Measurements from ENCODE around the gene PDE7B. TPM values are rescaled to one million over a fixed set of nuclear protein-coding genes. Genes with fewer than 3 reads are reported as not detected.

Gene PDE7B
- total RNA-seq, 2 experiments from 2014 or later = 0.29 to 0.34 TPM

GRCh38 chr6:135823851-135824250 lies 27.6 kb upstream of the PDE7B start:
- no peaks in the 10 kb centered on the region for H3K27me3 Mint-ChIP-seq (ENCODE audit: low read depth)
- POLR2A ChIA-PET = interaction anchor here (1.0 kb wide), 1 partner anchor 10 kb away, joined by 3 read pairs; no protein-coding TSS in a partner anchor
- no peak overlapping the region for H3K27ac Mint-ChIP-seq
- H3K4me3 Mint-ChIP-seq = no peak overlapping the region
- H3K9me3 Mint-ChIP-seq (ENCODE audit: insufficient read depth) = no peaks in the 10 kb centered on the region
- CTCF ChIA-PET = no interaction called here
- H3K36me3 Mint-ChIP-seq (ENCODE audit: low read depth) = no peaks in the 10 kb centered on the region
- DNase-seq (no peak), ATAC-seq (no peak)
- no peaks in the 10 kb centered on the region for H3K4me1 Mint-ChIP-seq (ENCODE audit: low read depth)

GRCh38 chr6:135826236-135826804 lies 25.2 kb upstream of the PDE7B start:
- DNase-seq (no peak), ATAC-seq (no peak)
- POLR2A ChIA-PET = no interaction called here
- Mint-ChIP-seq H3K27me3 (ENCODE audit: low read depth) (no peaks in the 10 kb centered on the region), H3K9me3 (ENCODE audit: insufficient read depth) (no peaks in the 10 kb centered on the region), H3K4me3 (no peak overlapping the region), H3K27ac (no peak overlapping the region), H3K4me1 (ENCODE audit: low read depth) (no peaks in the 10 kb centered on the region), H3K36me3 (ENCODE audit: low read depth) (no peaks in the 10 kb centered on the region)
- CTCF ChIA-PET = no interaction called here

GRCh38 chr6:135828021-135828420 lies 23.5 kb upstream of the PDE7B start:
- ChIA-PET POLR2A (no interaction called here), CTCF (no interaction called here)
- DNase-seq (no peak), ATAC-seq (no peak)
- Mint-ChIP-seq H3K9me3 (ENCODE audit: insufficient read depth) (no peaks in the 10 kb centered on the region), H3K27ac (no peak overlapping the region), H3K4me1 (ENCODE audit: low read depth) (no peaks in the 10 kb centered on the region), H3K27me3 (ENCODE audit: low read depth) (peaks cover under 1% of the 10 kb centered on the region), H3K36me3 (ENCODE audit: low read depth) (no peaks in the 10 kb centered on the region), H3K4me3 (no peak overlapping the region)

GRCh38 chr6:135830452-135830881 lies 21.0 kb upstream of the PDE7B start:
- Mint-ChIP-seq H3K4me3 (no peak overlapping the region), H3K9me3 (ENCODE audit: insufficient read depth) (no peaks in the 10 kb centered on the region), H3K36me3 (ENCODE audit: low read depth) (no peaks in the 10 kb centered on the region), H3K27ac (no peak overlapping the region), H3K4me1 (ENCODE audit: low read depth) (peaks cover 2% of the 10 kb centered on the region), H3K27me3 (ENCODE audit: low read depth) (peaks cover 4% of the 10 kb centered on the region)
- ATAC-seq (no peak), DNase-seq (no peak)
- ChIA-PET CTCF (no interaction called here), POLR2A (no interaction called here)

GRCh38 chr6:135831016-135831415 lies 20.5 kb upstream of the PDE7B start:
- H3K27ac Mint-ChIP-seq = no peak overlapping the region
- H3K36me3 Mint-ChIP-seq (ENCODE audit: low read depth) = no peaks in the 10 kb centered on the region
- no peak overlapping the region for H3K4me3 Mint-ChIP-seq
- peaks cover 2% of the 10 kb centered on the region for H3K4me1 Mint-ChIP-seq (ENCODE audit: low read depth)
- H3K9me3 Mint-ChIP-seq (ENCODE audit: insufficient read depth) = no peaks in the 10 kb centered on the region
- ATAC-seq (no peak), DNase-seq (no peak)
- CTCF ChIA-PET = interaction anchor here (0.8 kb wide), 1 partner anchor 20 kb away, joined by 4 read pairs; the partner anchor contains the start of gene PDE7B
- H3K27me3 Mint-ChIP-seq (ENCODE audit: low read depth) = peaks cover 4% of the 10 kb centered on the region
- POLR2A ChIA-PET = no interaction called here

GRCh38 chr6:135832166-135832565 lies 19.3 kb upstream of the PDE7B start:
- no peaks in the 10 kb centered on the region for H3K9me3 Mint-ChIP-seq (ENCODE audit: insufficient read depth)
- H3K27ac Mint-ChIP-seq = no peak overlapping the region
- peaks cover 4% of the 10 kb centered on the region for H3K27me3 Mint-ChIP-seq (ENCODE audit: low read depth)
- H3K4me1 Mint-ChIP-seq (ENCODE audit: low read depth) = peaks cover 2% of the 10 kb centered on the region
- no peaks in the 10 kb centered on the region for H3K36me3 Mint-ChIP-seq (ENCODE audit: low read depth)
- ATAC-seq = no peak
- DNase-seq = no peak
- H3K4me3 Mint-ChIP-seq = no peak overlapping the region
- POLR2A ChIA-PET = interaction anchor here (0.6 kb wide), 1 partner anchor 787 kb away, joined by 3 read pairs; no protein-coding TSS in a partner anchor
- CTCF ChIA-PET = interaction anchor here (0.8 kb wide), 1 partner anchor 78 kb away, joined by 4 read pairs; no protein-coding TSS in a partner anchor

- DNase-seq = no peak
- no peak overlapping the region for H3K27ac Mint-ChIP-seq
- ATAC-seq = no peak
- POLR2A ChIA-PET = interaction anchor here (0.7 kb wide), 1 partner anchor 10 kb away, joined by 3 read pairs; no protein-coding TSS in a partner anchor
- H3K4me3 Mint-ChIP-seq = no peak overlapping the region
- no peaks in the 10 kb centered on the region for H3K9me3 Mint-ChIP-seq (ENCODE audit: insufficient read depth)
- CTCF ChIA-PET = no interaction called here
- no peaks in the 10 kb centered on the region for H3K36me3 Mint-ChIP-seq (ENCODE audit: low read depth)
- H3K4me1 Mint-ChIP-seq (ENCODE audit: low read depth) = peaks cover 7% of the 10 kb centered on the region
- H3K27me3 Mint-ChIP-seq (ENCODE audit: low read depth) = peaks cover 4% of the 10 kb centered on the region
Observed at GRCh38 chr6:135833771-135834170, 17.7 kb upstream of the PDE7B start.

GRCh38 chr6:135837735-135838449 lies 13.6 kb upstream of the PDE7B start:
- peaks cover 7% of the 10 kb centered on the region for H3K4me1 Mint-ChIP-seq (ENCODE audit: low read depth)
- ATAC-seq (no peak), DNase-seq (no peak)
- POLR2A ChIA-PET = no interaction called here
- H3K36me3 Mint-ChIP-seq (ENCODE audit: low read depth) = no peaks in the 10 kb centered on the region
- H3K27me3 Mint-ChIP-seq (ENCODE audit: low read depth) = peaks cover 4% of the 10 kb centered on the region
- no peaks in the 10 kb centered on the region for H3K9me3 Mint-ChIP-seq (ENCODE audit: insufficient read depth)
- CTCF ChIA-PET = no interaction called here
- no peak overlapping the region for H3K4me3 Mint-ChIP-seq
- no peak overlapping the region for H3K27ac Mint-ChIP-seq

GRCh38 chr6:135839121-135839520 lies 12.4 kb upstream of the PDE7B start:
- Mint-ChIP-seq H3K27me3 (ENCODE audit: low read depth) (no peaks in the 10 kb centered on the region), H3K4me1 (ENCODE audit: low read depth) (peaks cover 7% of the 10 kb centered on the region), H3K36me3 (ENCODE audit: low read depth) (no peaks in the 10 kb centered on the region), H3K4me3 (no peak overlapping the region), H3K9me3 (ENCODE audit: insufficient read depth) (no peaks in the 10 kb centered on the region), H3K27ac (no peak overlapping the region)
- ATAC-seq = no peak
- DNase-seq = no peak
- ChIA-PET CTCF (no interaction called here), POLR2A (no interaction called here)

- POLR2A ChIA-PET = no interaction called here
- no peak for DNase-seq
- Mint-ChIP-seq H3K36me3 (ENCODE audit: low read depth) (no peaks in the 10 kb centered on the region), H3K4me1 (ENCODE audit: low read depth) (no peaks in the 10 kb centered on the region), H3K27ac (no peak overlapping the region), H3K27me3 (ENCODE audit: low read depth) (no peaks in the 10 kb centered on the region), H3K4me3 (no peak overlapping the region), H3K9me3 (ENCODE audit: insufficient read depth) (no peaks in the 10 kb centered on the region)
- no peak for ATAC-seq
- CTCF ChIA-PET = interaction anchor here (0.9 kb wide), 1 partner anchor 67 kb away, joined by 4 read pairs; no protein-coding TSS in a partner anchor
Observed at GRCh38 chr6:135842618-135843392, 8.7 kb upstream of the PDE7B start.

GRCh38 chr6:135850882-135851281 lies 619 bp upstream of the PDE7B start:
- Mint-ChIP-seq H3K27ac (no peak overlapping the region), H3K36me3 (ENCODE audit: low read depth) (no peaks in the 10 kb centered on the region), H3K9me3 (ENCODE audit: insufficient read depth) (no peaks in the 10 kb centered on the region), H3K27me3 (ENCODE audit: low read depth) (no peaks in the 10 kb centered on the region), H3K4me3 (no peak overlapping the region), H3K4me1 (ENCODE audit: low read depth) (peaks cover 13% of the 10 kb centered on the region)
- no peak for DNase-seq
- no peak for ATAC-seq
- POLR2A ChIA-PET = interaction anchor here (1.3 to 1.6 kb wide), 2 partner anchors 30 to 439 kb away, joined by 3 to 6 read pairs; partner anchors contain the start of gene BCLAF1
- CTCF ChIA-PET = interaction anchor here (0.8 to 4.6 kb wide), 4 partner anchors 16 to 59 kb away, joined by 3 to 24 read pairs (median 4); no protein-coding TSS in a partner anchor

GRCh38 chr6:135852746-135853145 lies 1.2 kb downstream of the PDE7B start:
- no peaks in the 10 kb centered on the region for H3K27me3 Mint-ChIP-seq (ENCODE audit: low read depth)
- no peak for DNase-seq
- no peak overlapping the region for H3K27ac Mint-ChIP-seq
- ATAC-seq = no peak
- no peaks in the 10 kb centered on the region for H3K36me3 Mint-ChIP-seq (ENCODE audit: low read depth)
- ChIA-PET POLR2A (interaction anchor here (1.5 kb wide), 1 partner anchor 317 kb away, joined by 6 read pairs; no protein-coding TSS in a partner anchor), CTCF (interaction anchor here (0.7 to 4.6 kb wide), 6 partner anchors 14 to 316 kb away, joined by 3 to 24 read pairs (median 6); no protein-coding TSS in a partner anchor)
- peaks cover 13% of the 10 kb centered on the region for H3K4me1 Mint-ChIP-seq (ENCODE audit: low read depth)
- no peaks in the 10 kb centered on the region for H3K9me3 Mint-ChIP-seq (ENCODE audit: insufficient read depth)
- H3K4me3 Mint-ChIP-seq = no peak overlapping the region

Measured in activated CD8-positive, alpha-beta T cell treated with anti-CD3 and anti-CD28 coated beads, Interleukin-2, amount 10 ng/mL, durations not matched to agents 7 days and 5 days (primary cell).